Lung microvascular endothelial cell (primary cell): Measurements from ENCODE around the gene LRRC8B. TPM values are rescaled to one million over a fixed set of nuclear protein-coding genes. Genes with fewer than 3 reads are reported as not detected.
A peak's percentile ranks its signal among the peaks of the same experiment; 100 is the strongest.
"Not testable (repeated sequence)": the region's sequence is repeated elsewhere in the genome, so short reads cannot be mapped to it uniquely, and the experiment has no call there.

Experiments used
- DNase-seq, 2 donors: peaks; one replicate each; pipeline versions ENCODE4 v3.0.0 to v3.0.0-alpha.2; 2010; ENCODE audit warnings: low read depth in 2 of 2
- total RNA-seq: library from RNA; depleted of rRNA; stranded (reverse); fragments of >200 nt; gene quantifications from 2 replicates; pipeline ENCODE4 v1.2.1, GENCODE V29; 2014

The LRRC8B gene
- 1.2 and 3.3 TPM in 2 replicates for total RNA-seq

DNA sequence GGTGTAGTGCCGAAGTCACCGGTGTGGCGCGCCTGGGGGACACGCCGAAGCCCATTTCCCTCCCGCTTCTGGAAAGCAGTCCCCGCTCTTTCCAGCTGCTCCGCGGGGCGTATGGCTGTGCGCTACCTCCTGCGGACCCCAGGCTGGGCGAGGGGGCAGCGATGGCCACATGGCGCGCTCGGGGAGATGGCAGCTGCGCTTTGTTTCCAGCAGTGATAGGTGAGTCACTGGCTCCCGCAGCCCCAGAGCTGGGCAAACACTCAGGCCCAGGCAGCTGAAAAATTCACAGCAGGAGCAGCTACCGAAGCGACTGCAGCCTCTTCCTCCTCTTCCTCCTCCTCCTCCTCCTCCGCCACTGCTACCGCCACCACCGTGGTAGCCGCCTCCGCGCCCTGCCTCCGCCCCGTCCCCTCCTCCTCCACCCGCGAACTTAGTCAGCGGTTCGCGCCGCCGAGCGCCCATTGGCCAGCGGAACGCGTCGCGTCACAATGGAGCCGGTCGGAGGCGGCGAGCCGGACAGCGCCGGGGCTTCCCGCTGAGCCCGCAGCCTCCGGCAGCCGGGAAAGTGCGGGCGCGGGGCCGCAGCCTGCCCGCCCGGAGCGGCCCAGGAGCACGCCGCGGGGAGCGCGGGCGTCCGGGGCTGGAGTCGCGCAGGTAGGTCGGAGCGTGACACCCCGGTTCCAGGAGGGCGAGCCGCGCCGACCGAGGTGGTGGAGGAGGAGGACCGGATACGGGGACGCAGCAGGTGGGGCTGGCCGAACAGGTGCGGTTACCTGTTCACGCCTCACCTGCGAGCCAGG is at the start of gene LRRC8B:
Gene LRRC8B (plus strand): TSS at position 461 of the 800 bp plus-strand sequence. CDS start 57,822 bp downstream, outside the sequence.
- peak; percentile 89 to 92 for DNase-seq

DNA sequence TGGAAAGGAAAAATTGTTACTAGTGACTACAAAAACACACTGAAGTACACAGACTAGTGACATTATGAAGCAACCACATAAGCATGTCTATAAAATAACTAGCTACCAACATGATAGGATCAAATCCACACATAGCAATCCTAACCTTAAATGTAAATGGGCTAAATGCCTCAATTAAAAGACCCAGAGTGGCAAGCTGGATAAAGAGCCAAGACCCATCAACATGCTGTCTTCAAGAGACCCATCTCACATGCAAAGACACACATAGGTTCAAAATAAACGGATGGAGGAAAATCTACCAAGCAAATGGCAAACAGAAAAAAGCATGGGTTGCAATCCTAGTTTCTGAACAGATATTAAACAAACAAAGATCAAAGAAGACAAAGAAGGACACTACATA is 49.4 kb upstream of the LRRC8B start:
- no peak for DNase-seq

DNA sequence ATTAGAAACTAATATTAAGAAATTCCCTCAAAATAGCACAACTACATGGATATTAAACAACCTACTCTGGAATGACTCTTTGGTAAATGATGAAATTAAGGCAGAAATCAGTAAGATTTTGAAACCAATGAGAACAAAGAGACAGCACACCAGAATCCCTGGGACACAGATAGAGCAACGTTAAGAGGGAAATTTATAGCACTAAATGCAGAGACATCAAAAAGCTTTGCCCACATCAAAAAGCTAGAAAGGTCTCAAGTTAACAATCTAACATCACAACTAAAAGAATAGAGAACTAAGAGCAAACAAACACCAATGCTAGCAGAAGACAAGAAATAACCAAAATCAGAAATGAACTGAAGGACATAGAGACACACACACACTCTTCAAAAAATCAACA is 48.6 kb upstream of the LRRC8B start:
- no peak for DNase-seq

DNA sequence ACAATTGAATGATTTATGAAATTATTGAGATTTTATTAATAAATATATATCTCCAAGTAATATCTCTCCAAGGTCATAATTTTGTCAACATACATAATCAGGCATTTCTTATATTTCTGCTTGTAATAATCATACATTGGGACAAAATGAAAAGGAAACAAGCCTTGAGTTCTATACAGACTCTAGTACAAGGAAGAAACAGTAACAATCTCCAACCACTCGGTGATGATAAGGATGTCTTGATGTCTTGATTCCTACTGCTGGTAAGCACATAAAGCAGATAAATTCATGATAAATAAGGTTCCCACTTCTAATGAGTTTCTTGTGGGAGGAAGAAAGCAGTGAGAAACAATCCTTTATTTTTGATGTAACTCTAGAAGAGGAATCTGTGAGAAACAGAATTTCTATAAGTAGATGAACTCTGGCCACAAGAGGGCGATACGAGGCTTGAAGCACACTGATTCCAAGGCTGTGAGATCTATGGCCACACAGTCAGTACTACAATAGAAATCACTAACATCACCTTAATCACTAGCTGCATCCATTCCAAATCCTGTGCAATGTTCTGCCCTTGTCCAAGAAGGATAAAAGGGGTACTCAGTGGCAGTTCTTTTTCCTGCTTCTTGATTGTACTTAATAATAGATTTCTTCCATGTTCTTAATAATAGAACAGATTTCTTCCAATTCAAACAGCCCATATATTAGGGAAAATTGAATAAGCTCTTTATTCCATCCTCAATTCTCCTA is 41.4 kb upstream of the LRRC8B start:
- DNase-seq: peak; percentile 85 to 88

DNA sequence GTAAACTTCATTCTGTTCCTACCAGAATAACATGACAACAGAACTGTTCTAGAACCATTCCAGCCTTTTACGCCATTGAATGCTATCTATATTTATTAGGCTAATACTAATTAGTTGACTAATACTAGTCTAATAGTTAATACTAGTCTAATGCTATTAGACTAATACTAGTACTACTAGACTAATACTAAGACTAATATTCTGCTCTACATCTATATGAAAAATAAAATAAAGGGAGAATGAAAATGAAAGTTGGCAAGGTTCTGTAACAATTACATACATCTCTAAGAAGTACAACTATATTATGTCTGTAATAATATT is 40.9 kb upstream of the LRRC8B start:
- no peak for DNase-seq

DNA sequence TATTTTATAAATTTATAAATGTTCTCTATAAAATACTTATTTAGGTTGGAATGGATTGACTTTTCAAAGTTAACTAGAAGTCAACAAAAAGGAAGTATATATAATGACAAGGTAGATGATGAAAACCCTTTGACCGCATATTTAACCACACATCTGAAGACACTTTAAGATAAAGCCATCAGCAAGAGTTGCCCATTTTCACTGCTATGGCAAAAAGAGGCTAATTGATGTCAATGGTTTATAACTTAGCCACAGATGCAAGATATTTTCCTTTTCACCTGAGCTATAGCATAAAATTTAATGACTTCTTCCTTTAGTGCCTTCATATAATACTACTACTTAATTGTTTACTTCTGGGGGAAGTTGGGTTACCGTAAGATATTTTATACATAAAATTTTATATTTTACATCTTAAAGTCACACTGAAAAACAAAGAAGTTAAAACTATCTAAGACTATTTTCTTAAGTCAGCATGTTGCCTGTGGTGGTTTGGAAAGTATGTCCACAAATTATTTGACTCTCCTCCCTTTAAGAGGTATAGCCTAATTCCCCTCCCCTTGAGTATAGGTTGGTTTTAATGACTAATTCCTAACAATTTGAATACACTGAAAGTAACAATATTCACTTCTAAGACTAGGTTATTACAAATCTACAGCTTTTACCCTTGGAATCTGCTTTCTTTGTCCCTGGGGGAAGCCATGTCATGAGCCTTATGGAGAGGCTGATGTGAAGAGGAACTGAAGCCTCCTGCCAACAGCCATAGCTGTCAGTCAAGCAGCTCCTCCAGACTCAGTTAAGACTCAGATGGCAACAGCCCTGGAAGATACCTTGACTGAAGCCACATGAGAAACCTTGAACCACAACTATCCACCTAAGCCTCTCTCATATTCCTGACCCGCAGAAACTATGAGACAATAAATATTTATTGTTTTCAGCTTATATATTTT is 40.3 kb upstream of the LRRC8B start:
- no peak for DNase-seq

DNA sequence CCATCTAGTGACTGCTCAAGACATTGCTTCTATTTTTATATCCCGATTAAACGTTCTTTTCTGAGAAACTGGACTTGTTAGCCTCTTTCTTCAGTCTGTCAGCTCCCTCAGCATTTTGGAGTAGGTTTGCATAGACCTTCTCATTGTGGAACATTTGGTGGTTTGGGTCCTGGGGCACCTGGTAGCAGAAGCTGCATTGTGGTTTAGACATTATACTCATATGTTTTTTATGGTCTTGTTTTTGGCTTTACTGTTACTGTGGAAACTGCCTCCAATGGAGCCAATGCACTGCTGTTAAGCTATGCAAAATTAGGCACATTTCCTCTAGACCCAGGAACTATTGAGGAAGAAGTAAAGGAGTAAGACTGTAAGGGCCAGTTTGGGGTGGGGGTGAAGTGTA is 36.7 kb upstream of the LRRC8B start:
- no peak for DNase-seq

DNA sequence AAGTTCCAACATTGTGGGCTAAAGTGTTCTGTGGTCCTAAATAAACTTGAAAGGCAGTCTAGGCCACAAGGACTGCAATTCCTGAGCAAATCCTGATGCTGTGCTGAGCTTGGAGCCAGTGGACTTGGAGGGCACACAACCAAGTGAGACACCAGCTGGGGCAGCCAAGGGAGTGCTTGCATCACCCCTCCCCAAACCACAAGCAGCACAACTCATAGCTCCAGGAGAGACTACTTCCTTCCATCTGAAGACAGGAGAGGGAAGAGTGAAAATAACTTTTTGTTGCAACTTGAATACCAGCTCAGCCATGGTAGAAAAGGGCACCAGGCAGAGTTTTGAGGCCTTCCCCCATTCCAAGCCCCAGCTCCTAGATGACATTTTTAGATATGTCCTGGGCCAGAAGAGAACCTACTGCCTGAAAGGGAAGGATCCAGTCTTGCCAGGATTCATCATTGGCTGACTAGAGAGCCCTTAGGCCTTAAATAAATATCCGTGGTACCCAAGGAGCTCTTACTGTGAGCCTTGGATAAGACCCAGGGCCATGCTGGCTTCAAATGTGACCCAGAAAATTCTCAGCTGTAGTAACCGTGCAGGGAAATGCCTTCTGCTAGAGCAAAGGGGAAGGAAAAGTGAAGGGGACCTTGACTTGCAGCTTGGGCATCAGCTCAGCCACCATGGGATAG is 35.4 kb upstream of the LRRC8B start:
- DNase-seq: no peak

DNA sequence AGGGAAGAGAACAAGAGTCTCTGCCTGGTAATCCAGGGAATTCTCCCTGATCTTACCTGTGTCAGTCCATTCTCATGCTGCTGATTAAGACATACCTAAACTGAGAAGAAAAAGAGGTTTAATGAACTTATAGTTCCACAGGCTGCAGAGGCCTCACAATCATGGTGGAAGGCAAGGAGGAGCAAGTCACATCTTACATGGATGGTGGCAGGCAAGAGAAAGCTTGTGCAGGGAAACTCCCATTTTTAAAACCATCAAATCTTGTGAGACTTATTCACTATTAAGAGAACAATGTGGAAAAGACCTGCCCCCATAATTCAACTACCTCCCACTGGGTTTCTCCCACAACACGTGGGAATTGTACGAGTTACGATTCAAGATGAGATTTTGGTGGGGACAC is 34.2 kb upstream of the LRRC8B start:
- DNase-seq: no peak

DNA sequence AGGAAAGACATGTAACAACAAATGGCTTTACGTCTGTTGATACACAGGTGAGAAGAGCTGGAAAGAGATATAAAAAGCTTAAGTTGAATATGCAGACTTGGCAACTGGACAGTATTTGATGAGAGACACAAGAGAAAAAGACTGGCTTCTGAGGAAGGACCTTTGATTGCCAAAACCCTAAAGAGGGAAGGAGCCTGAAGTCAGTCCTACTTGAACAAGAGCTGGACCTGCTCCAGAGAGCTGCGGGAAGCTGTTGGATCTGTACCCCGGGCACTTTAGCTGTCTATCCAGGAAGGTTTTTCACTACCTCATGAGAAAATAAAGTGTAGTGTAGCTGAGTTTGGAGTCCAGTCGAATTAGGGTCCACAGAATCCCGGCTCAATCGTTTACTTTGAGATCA is 25.3 kb upstream of the LRRC8B start:
- DNase-seq: no peak

DNA sequence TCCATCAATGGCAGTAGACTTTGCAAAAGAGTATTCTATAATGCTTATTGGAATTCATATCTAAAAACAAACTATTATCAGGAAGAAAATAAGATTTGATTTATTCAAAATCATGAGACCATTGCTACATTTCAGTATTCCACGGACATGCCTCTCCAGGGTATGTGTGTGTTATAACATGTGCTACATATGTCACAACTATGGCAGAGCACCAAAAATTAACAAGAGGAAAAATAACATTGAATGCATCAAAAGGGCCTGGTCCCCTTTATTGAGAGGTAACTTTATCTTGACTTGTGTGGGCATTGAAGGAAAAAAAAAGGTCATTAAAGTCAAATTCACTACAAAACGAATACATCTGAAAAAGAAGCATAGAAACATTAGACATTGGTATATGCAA is 22.6 kb upstream of the LRRC8B start:
- no peak for DNase-seq

DNA sequence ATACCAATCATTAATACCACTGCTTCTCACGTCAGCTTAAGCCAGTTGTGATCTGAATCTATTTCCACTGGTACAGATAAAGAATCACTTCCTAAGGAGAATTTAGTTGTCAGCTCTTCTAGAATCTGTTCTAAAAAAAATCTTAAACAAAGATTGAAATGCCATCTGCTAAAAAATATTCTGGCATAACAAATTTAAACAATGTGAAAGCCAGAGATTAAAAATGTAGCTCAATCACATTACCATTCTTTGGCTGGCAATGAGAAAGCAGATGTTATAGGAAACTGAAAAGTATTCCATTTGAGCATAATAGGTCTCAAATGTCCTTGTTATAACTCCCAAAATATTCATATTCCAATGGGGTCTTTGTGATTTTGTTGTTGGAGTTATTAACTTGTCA is 21.7 kb upstream of the LRRC8B start:
- DNase-seq: no peak

DNA sequence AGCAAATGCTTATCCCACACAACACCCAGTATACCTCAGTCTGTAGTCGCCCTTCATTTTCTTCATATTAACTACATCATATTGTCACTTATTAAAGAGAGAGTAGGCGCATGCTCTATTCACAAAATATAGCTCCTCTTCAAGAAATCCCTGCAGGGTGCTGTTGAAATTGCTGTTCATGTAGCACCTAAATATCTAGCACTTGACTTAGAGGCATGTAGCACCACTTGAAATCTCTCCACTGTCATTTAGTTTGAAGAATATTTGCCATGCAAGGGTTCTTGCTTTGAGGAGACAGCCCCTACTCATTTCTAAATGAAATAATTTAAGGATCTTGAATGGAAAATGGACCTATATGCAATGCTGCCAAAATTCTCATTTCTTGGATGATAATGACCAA is 20.9 kb upstream of the LRRC8B start:
- no peak for DNase-seq

DNA sequence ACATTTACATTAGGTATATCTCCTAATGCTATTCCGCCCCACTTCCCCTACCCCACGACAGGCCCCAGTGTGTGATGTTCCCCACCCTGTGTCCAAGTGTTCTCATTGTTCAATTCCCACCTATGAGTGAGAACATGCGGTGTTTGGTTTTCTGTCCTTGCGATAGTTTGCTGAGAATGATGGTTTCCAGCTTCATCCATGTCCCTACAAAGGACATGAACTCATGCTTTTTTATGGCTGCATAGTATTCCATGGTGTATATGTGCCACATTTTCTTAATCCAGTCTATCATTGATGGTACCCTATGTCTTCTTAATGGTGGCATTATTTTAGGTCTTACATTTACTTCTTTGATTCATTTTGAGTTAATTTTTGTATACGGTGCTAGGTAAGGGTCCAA is 14.6 kb upstream of the LRRC8B start:
- not testable (repeated sequence) for DNase-seq

DNA sequence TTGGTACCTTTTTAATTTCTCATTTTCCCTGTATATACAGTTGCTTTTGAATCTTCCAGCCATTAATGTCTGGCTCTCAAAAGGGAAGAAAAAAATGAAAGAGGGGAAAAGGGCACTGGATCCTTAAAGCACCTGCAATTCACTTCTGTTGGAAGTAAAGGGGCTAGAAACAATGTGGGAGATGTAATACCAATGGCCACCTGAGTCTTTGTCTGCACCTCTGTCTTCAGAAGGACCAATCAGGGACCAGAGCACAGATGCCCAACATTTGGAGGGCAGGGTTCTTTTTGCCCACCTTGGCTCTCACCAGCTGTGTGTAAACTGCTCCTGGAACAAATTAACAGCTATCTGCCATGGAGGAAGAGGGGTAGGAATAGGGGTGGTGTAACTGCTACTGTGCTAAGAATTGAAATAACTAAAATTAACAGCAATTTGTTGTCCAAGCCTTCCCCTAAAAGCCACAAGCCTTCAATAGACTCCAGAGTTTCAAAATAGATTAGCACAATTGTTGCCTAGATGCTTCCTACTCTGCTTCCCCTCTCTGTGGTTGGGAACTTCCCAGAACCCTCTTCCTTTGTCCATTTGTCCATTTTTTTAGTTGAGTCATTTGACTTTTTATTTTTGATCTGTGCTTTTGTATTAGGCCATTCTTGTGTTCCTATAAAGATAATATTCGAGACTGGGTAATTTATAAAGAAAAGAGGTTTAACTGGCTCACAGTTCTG is 11.5 kb upstream of the LRRC8B start:
- DNase-seq: no peak

DNA sequence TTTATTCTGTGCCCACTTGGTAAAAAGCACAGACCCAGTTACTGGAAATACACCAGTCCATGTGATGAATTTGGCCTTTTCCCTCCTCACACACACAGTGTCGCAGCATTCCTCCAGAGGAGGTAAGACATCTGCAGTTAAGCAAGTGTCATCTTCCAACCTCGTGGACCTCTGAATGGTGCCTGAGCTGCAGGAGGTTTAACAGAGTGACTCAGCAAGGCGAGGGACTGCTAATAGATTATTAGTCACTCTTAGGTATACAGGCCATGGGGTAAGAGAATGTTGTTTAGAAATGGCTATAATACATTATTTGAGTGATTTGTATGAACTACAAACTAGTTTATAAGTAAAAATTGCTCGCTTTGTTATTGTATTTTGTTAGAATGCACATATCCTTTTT is 8.6 kb upstream of the LRRC8B start:
- DNase-seq: peak in 1 of 2 donors; percentile 61

DNA sequence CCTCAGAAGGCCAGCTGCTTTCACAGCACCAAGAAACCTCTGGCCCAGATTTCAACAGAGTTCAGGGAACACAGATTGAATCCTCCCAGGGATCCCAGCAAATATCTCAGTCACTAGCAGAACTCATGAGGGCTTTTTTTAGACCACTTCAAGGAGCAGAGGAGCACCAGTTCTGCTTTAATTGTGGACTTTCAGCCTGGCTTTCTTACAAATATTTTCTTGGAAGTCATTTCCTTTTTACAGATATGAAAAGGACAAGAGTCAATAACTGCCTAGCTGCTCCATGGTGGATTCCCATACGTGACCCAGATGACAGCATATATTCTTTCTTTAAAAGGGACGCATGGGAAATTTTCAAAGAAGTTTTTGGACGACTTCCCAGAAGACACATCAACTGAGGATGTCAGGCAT is 6.4 kb upstream of the LRRC8B start:
- DNase-seq: peak in 1 of 2 donors; percentile 46

DNA sequence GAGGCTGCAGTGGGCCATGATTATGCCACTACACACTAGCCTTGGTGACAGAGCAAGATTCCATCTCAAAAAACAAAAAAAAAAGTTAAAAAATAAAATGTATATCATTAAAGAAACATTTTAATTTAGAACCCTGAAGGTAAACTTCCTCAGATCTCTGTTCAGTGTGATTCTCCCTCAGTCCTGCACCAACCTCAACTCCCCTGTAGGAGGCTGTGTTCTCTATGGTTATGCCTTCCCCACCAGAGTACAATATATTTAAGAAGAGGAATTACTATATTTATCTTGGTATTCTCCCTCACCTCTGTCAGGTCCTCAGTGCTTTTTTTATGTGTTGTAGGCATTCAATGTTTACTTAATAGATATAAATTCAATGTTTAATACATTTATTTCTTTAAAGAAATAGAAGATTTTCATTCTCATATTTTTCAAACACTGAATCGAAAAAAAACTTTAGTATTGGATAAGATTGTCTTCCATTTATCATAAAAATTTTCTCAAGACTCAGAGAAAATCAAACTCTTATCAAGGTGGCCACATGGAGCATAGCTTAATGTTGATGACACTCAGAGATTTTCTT is 4.8 kb upstream of the LRRC8B start:
- peak; percentile 64 for DNase-seq

DNA sequence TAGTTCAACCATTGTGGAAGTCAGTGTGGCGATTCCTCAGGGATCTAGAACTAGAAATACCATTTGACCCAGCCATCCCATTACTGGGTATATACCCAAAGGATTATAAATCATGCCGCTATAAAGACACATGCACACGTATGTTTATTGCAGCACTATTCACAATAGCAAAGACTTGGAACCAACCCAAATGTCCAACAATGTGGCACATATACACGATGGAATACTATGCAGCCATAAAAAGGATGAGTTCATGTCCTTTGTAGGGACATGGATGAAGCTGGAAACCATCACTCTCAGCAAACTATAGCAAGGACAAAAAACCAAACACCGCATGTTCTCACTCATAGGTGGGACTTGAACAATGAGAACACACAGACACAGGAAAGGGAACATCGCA is 2.7 kb upstream of the LRRC8B start:
- DNase-seq: not testable (repeated sequence)
